MG63 (cell line): ENCODE measurements around the gene KCNQ1. TPM values are rescaled to one million over a fixed set of nuclear protein-coding genes. Genes with fewer than 3 reads are reported as not detected.
A peak's percentile ranks its signal among the peaks of the same experiment; 100 is the strongest.

Experiments
- DNase-seq: peaks from one replicate; pipeline ENCODE4 v3.0.0-alpha.2; 2020
- H3K27me3 ChIP-seq: fragments of 250-450 bp; sonication (Bioruptor Pico); 2 replicates; pipeline ENCODE4 v1.5.1; 2020; ENCODE audit warnings: mild to moderate bottlenecking, moderate library complexity
- H3K36me3 ChIP-seq: fragments of 250-450 bp; sonication (Bioruptor Pico); 2 replicates; pipeline ENCODE4 v1.5.1; 2020; ENCODE audit warnings: mild to moderate bottlenecking, moderate library complexity
- H3K4me3 ChIP-seq: fragments of 250-450 bp; sonication (Bioruptor Pico); 2 replicates; pipeline ENCODE4 v1.5.1; 2020; ENCODE audit warnings: mild to moderate bottlenecking, moderate library complexity
- H3K9me3 ChIP-seq: fragments of 250-450 bp; sonication (Bioruptor Pico); 2 replicates; pipeline ENCODE4 v1.5.1; 2020; ENCODE audit warnings: mild to moderate bottlenecking, moderate library complexity
- total RNA-seq: library from RNA; depleted of rRNA; stranded (reverse); fragments of >200 nt; shearing (Covaris generic); gene quantifications from 2 replicates; pipeline ENCODE4 v1.2.3, GENCODE V29; 2014; ENCODE audit warnings: low replicate concordance

Gene KCNQ1
- total RNA-seq, 1 experiment from 2014 or later, result not detected

GRCh38 chr11:2419638-2420501, 24.9 kb upstream of the KCNQ1 start:
- Histone ChIP-seq H3K36me3 (no peaks in the 10 kb centered on the region), H3K27me3 (no peaks in the 10 kb centered on the region), H3K4me3 (no peak overlapping the region), H3K9me3 (no peaks in the 10 kb centered on the region)
- DNase-seq, result peak; percentile 70

GRCh38 chr11:2420502-2421225, 24.1 kb upstream of the KCNQ1 start:
- H3K9me3 ChIP-seq, result no peaks in the 10 kb centered on the region
- H3K27me3 ChIP-seq, result no peaks in the 10 kb centered on the region
- DNase-seq, result peak; percentile 58
- no peak overlapping the region for H3K4me3 ChIP-seq
- no peaks in the 10 kb centered on the region for H3K36me3 ChIP-seq

- DNase-seq, result no peak
- Histone ChIP-seq H3K36me3 (no peaks in the 10 kb centered on the region), H3K27me3 (no peaks in the 10 kb centered on the region)
These were observed 23.4 kb upstream of the KCNQ1 start for GRCh38 chr11:2421226-2421994.

GRCh38 chr11:2421996-2422395, 22.8 kb upstream of the KCNQ1 start:
- H3K9me3 ChIP-seq, result no peaks in the 10 kb centered on the region
- H3K36me3 ChIP-seq, result no peaks in the 10 kb centered on the region
- no peaks in the 10 kb centered on the region for H3K27me3 ChIP-seq
- no peak overlapping the region for H3K4me3 ChIP-seq
- DNase-seq, result no peak

More at GRCh38 chr11:2421226-2421994, 23.4 kb upstream of the KCNQ1 start:
- no peak overlapping the region for H3K4me3 ChIP-seq
- no peaks in the 10 kb centered on the region for H3K9me3 ChIP-seq

GRCh38 chr11:2422461-2423156, 22.2 kb upstream of the KCNQ1 start:
- DNase-seq, result no peak
- Histone ChIP-seq H3K9me3 (no peaks in the 10 kb centered on the region), H3K36me3 (no peaks in the 10 kb centered on the region), H3K27me3 (no peaks in the 10 kb centered on the region), H3K4me3 (no peak overlapping the region)

GRCh38 chr11:2423157-2424025, 21.4 kb upstream of the KCNQ1 start:
- Histone ChIP-seq H3K9me3 (no peaks in the 10 kb centered on the region), H3K4me3 (no peak overlapping the region), H3K27me3 (no peaks in the 10 kb centered on the region), H3K36me3 (no peaks in the 10 kb centered on the region)
- no peak for DNase-seq

GRCh38 chr11:2424811-2425495, 19.9 kb upstream of the KCNQ1 start:
- DNase-seq, result no peak
- no peak overlapping the region for H3K4me3 ChIP-seq
- no peaks in the 10 kb centered on the region for H3K27me3 ChIP-seq
- H3K9me3 ChIP-seq, result no peaks in the 10 kb centered on the region
- no peaks in the 10 kb centered on the region for H3K36me3 ChIP-seq

- Histone ChIP-seq H3K4me3 (no peak overlapping the region), H3K36me3 (no peaks in the 10 kb centered on the region), H3K9me3 (no peaks in the 10 kb centered on the region), H3K27me3 (no peaks in the 10 kb centered on the region)
- no peak for DNase-seq
These were observed 19.3 kb upstream of the KCNQ1 start for GRCh38 chr11:2425506-2425905.

GRCh38 chr11:2426221-2426620, 18.6 kb upstream of the KCNQ1 start:
- DNase-seq, result no peak
- Histone ChIP-seq H3K36me3 (no peaks in the 10 kb centered on the region), H3K4me3 (no peak overlapping the region), H3K9me3 (no peaks in the 10 kb centered on the region), H3K27me3 (no peaks in the 10 kb centered on the region)

- H3K36me3 ChIP-seq, result no peaks in the 10 kb centered on the region
These were observed 17.8 kb upstream of the KCNQ1 start for GRCh38 chr11:2426826-2427521.

GRCh38 chr11:2427721-2428321, 17.0 kb upstream of the KCNQ1 start:
- no peak for DNase-seq
- no peaks in the 10 kb centered on the region for H3K36me3 ChIP-seq
- no peaks in the 10 kb centered on the region for H3K9me3 ChIP-seq
- no peak overlapping the region for H3K4me3 ChIP-seq
- no peaks in the 10 kb centered on the region for H3K27me3 ChIP-seq

More at GRCh38 chr11:2426826-2427521, 17.8 kb upstream of the KCNQ1 start:
- no peak overlapping the region for H3K4me3 ChIP-seq
- no peaks in the 10 kb centered on the region for H3K9me3 ChIP-seq
- H3K27me3 ChIP-seq, result no peaks in the 10 kb centered on the region
- no peak for DNase-seq

GRCh38 chr11:2428322-2428795, 16.4 kb upstream of the KCNQ1 start:
- Histone ChIP-seq H3K9me3 (no peaks in the 10 kb centered on the region), H3K36me3 (no peaks in the 10 kb centered on the region), H3K4me3 (no peak overlapping the region), H3K27me3 (no peaks in the 10 kb centered on the region)
- DNase-seq, result peak; percentile 37

- H3K27me3 ChIP-seq, result no peaks in the 10 kb centered on the region
- no peaks in the 10 kb centered on the region for H3K9me3 ChIP-seq
- no peak for DNase-seq
- H3K4me3 ChIP-seq, result no peak overlapping the region
- H3K36me3 ChIP-seq, result no peaks in the 10 kb centered on the region
These were observed 13.4 kb upstream of the KCNQ1 start for GRCh38 chr11:2431395-2431794.

- no peaks in the 10 kb centered on the region for H3K36me3 ChIP-seq
- no peaks in the 10 kb centered on the region; the same call in 1 of the 2 replicates for H3K27me3 ChIP-seq
- H3K9me3 ChIP-seq, result no peaks in the 10 kb centered on the region
- no peak overlapping the region for H3K4me3 ChIP-seq
- DNase-seq, result no peak
These were observed 12.6 kb upstream of the KCNQ1 start for GRCh38 chr11:2432171-2432621.
